ENCODE data around the gene ACTR3. TPM values are rescaled to one million over a fixed set of nuclear protein-coding genes. Genes with fewer than 3 reads are reported as not detected.

Gene ACTR3
- total RNA-seq, 1 experiment from 2014 or later, result 180 TPM

GRCh38 chr2:113922335-113922734 lies 32.4 kb downstream of the ACTR3 start:
- H2AK5ac ChIP-seq (ENCODE audit: insufficient read length, low read length), result no peak overlapping the region
- no peak overlapping the region for H2BK5ac ChIP-seq (ENCODE audit: insufficient read length, low read length)
- no peak overlapping the region for H3K4me3 Mint-ChIP-seq
- H3K79me2 ChIP-seq (ENCODE audit: insufficient read depth, low read length), result peaks cover 3% of the 10 kb centered on the region; the same call in 1 of the 2 replicates
- H4K8ac ChIP-seq (replicated peaks; ENCODE audit: insufficient read length, low read depth, low read length), result no peak overlapping the region
- H3K27me3 Mint-ChIP-seq (ENCODE audit: low read depth), result no peaks in the 10 kb centered on the region
- no peak overlapping the region for H2BK120ac ChIP-seq (ENCODE audit: low read depth, low read length, poor library complexity, severe bottlenecking)
- no peaks in the 10 kb centered on the region for H3K9me3 Mint-ChIP-seq
- H3K36me3 Mint-ChIP-seq (ENCODE audit: insufficient read depth in 1 of 3, low read depth in 3 of 3), result peaks cover 11 to 33% (median 25%) of the 10 kb centered on the region in 3 experiments; a peak in 6 of 7 replicates
- H3K18ac ChIP-seq (ENCODE audit: insufficient read length, low read depth, low read length), result no peak overlapping the region
- H3K27me3 ChIP-seq (ENCODE audit: insufficient read depth, low read length), result no peaks in the 10 kb centered on the region
- H3K23ac ChIP-seq (ENCODE audit: insufficient read length, low read depth, low read length), result no peak overlapping the region
- H3K4me1 ChIP-seq (ENCODE audit: insufficient read depth, low read length), result no peaks in the 10 kb centered on the region
- no CpG with 5 or more reads among the region's 6 CpGs for WGBS (ENCODE audit: extremely low coverage, insufficient read length, low lambda C conversion rate)
- no peak overlapping the region for H3K27ac ChIP-seq (ENCODE audit: insufficient read length, low read depth, low read length)
- no peak overlapping the region for H3K14ac ChIP-seq (ENCODE audit: insufficient read depth, low read length)
- H3K56ac ChIP-seq (ENCODE audit: insufficient read length, low read depth, low read length), result no peak overlapping the region
- no peak overlapping the region for H3K27ac Mint-ChIP-seq
- H3K4ac ChIP-seq (ENCODE audit: low read depth, low read length), result no peak overlapping the region
- H3K23me2 ChIP-seq (ENCODE audit: insufficient read length, low read depth, low read length, poor library complexity, severe bottlenecking), result no peaks in the 10 kb centered on the region
- no peak overlapping the region for H2BK15ac ChIP-seq (ENCODE audit: low read depth, low read length)
- TF ChIP-seq CTCF (conservative IDR thresholded peaks at IDR 0.05), result no peak
- no peak overlapping the region for H3T11ph ChIP-seq (ENCODE audit: low read length)
- no peaks in the 10 kb centered on the region for H3K9me3 ChIP-seq (ENCODE audit: control insufficient read depth, low read depth, low read length)
- no peak overlapping the region for H3K9ac ChIP-seq (ENCODE audit: extremely low read depth, insufficient read length, low read length)
- H3K4me2 ChIP-seq (ENCODE audit: insufficient read depth, insufficient read length, low read length), result no peak overlapping the region
- no peak for DNase-seq
- no peak overlapping the region for H4K5ac ChIP-seq (ENCODE audit: insufficient read length, low read depth, low read length)
- H3K4me1 Mint-ChIP-seq, result no peaks in the 10 kb centered on the region
- H4K91ac ChIP-seq (ENCODE audit: insufficient read length, low read depth, low read length), result no peak overlapping the region
- H2AFZ ChIP-seq (ENCODE audit: low read length), result no peak overlapping the region
- H3K79me1 ChIP-seq (ENCODE audit: insufficient read depth, low read depth, low read length, poor library complexity, severe bottlenecking), result peaks cover 6% of the 10 kb centered on the region
- no peak overlapping the region for H2BK20ac ChIP-seq (ENCODE audit: low read depth, low read length, poor library complexity, severe bottlenecking)
- H4K20me1 ChIP-seq (ENCODE audit: control insufficient read depth, insufficient read depth, insufficient read length), result no peaks in the 10 kb centered on the region
- H2BK12ac ChIP-seq (ENCODE audit: insufficient read length, low read depth, low read length), result no peak overlapping the region
